ENCODE measurements around the gene CASK.
"Not testable (repeated sequence)": the region's sequence is repeated elsewhere in the genome, so short reads cannot be mapped to it uniquely, and the experiment has no call there.

Gene CASK

GRCh38 chrX:41684940-41685339 lies 238.4 kb downstream of the CASK start:
- no peak for DNase-seq

- DNase-seq, result no peak
Observed at GRCh38 chrX:41684138-41684537, 239.2 kb downstream of the CASK start.

- no peak for DNase-seq
Observed at GRCh38 chrX:41677183-41678060, 245.9 kb downstream of the CASK start.

- not testable (repeated sequence) for DNase-seq
Observed at GRCh38 chrX:41676361-41676760, 247.0 kb downstream of the CASK start.

- DNase-seq, result no peak
Observed at GRCh38 chrX:41672643-41673042, 250.7 kb downstream of the CASK start.

GRCh38 chrX:41671082-41671481 lies 252.3 kb downstream of the CASK start:
- DNase-seq, result no peak

- DNase-seq, result no peak
Observed at GRCh38 chrX:41670112-41670511, 253.2 kb downstream of the CASK start.

GRCh38 chrX:41667631-41668030 lies 255.7 kb downstream of the CASK start:
- DNase-seq, result no peak

- DNase-seq, result no peak
Observed at GRCh38 chrX:41666251-41666650, 257.1 kb downstream of the CASK start.

GRCh38 chrX:41665686-41666085 lies 257.7 kb downstream of the CASK start:
- DNase-seq, result no peak

- no peak for DNase-seq
Observed at GRCh38 chrX:41664908-41665307, 258.4 kb downstream of the CASK start.

- DNase-seq, result no peak
Observed at GRCh38 chrX:41664375-41664901, 258.9 kb downstream of the CASK start.

- DNase-seq, result no peak
Observed at GRCh38 chrX:41661366-41662095, 261.8 kb downstream of the CASK start.

- no peak for DNase-seq
Observed at GRCh38 chrX:41655631-41656030, 267.7 kb downstream of the CASK start.

GRCh38 chrX:41655101-41655500 lies 268.3 kb downstream of the CASK start:
- no peak for DNase-seq

- no peak for DNase-seq
Observed at GRCh38 chrX:41653125-41653524, 270.2 kb downstream of the CASK start.

GRCh38 chrX:41646201-41646600 lies 277.2 kb downstream of the CASK start:
- DNase-seq, result not testable (repeated sequence)

GRCh38 chrX:41634284-41634683 lies 289.1 kb downstream of the CASK start:
- DNase-seq, result no peak

- DNase-seq, result no peak
Observed at GRCh38 chrX:41630091-41630490, 293.3 kb downstream of the CASK start.

- DNase-seq, result no peak
Observed at GRCh38 chrX:41629539-41629938, 293.8 kb downstream of the CASK start.

- no peak for DNase-seq
Observed at GRCh38 chrX:41621222-41621723, 302.1 kb downstream of the CASK start.

GRCh38 chrX:41619221-41619620 lies 304.1 kb downstream of the CASK start:
- DNase-seq, result no peak

GRCh38 chrX:41616935-41617334 lies 306.4 kb downstream of the CASK start:
- DNase-seq, result no peak

- DNase-seq, result no peak
Observed at GRCh38 chrX:41616255-41616654, 307.1 kb downstream of the CASK start.
